Fibroblast of lung (primary cell): ENCODE results near the gene PDSS2. TPM values are rescaled to one million over a fixed set of nuclear protein-coding genes. Genes with fewer than 3 reads are reported as not detected.

Experiments used
- DNase-seq, 2 donors: peaks; one replicate each; pipeline versions ENCODE4 v3.0.0 to v3.0.0-alpha.2; 2010; ENCODE audit warnings: low read depth in 2 of 2
- H2AFZ ChIP-seq: 2 replicates; pipeline ENCODE4 v1.5.1; 2012; ENCODE audit warnings: low read length, control low read depth, inconsistent platforms
- H3K27ac ChIP-seq: 2 replicates; pipeline ENCODE4 v1.5.1; 2011; ENCODE audit warnings: low read length, control low read depth; ENCODE audit not compliant: insufficient read depth
- H3K27me3 ChIP-seq: 2 replicates; pipeline ENCODE4 v1.5.1; 2011; ENCODE audit warnings: mild to moderate bottlenecking, low read length; ENCODE audit not compliant: control insufficient read depth, insufficient read depth
- H3K36me3 ChIP-seq: 2 replicates; pipeline ENCODE4 v1.5.1; 2011; ENCODE audit warnings: low read length; ENCODE audit not compliant: control insufficient read depth, insufficient read depth
- H3K4me1 ChIP-seq: 2 replicates; pipeline ENCODE4 v1.5.1; 2011; ENCODE audit warnings: low read length; ENCODE audit not compliant: control insufficient read depth, insufficient read depth; ENCODE audit errors: extremely low read depth
- H3K4me2 ChIP-seq: 2 replicates; pipeline ENCODE4 v1.5.1; 2011; ENCODE audit warnings: low read length, control low read depth; ENCODE audit not compliant: insufficient read depth; ENCODE audit errors: extremely low read depth
- H3K4me3 ChIP-seq, 4 experiments: fragments of 200-600 bp in 1 of 4; sonication (generic) in 1 of 4; replicated peaks in 1 of 4; 2 replicates each; pipeline ENCODE4 v1.5.1; 2011 to 2016; ENCODE audit warnings: low read length in 4 of 4, low read depth in 3 of 4, mild to moderate bottlenecking in 3 of 4, control low read depth in 2 of 4, inconsistent platforms in 1 of 4, mixed read lengths in 1 of 4; ENCODE audit not compliant: insufficient read depth in 1 of 4; ENCODE audit errors: control extremely low read depth in 1 of 4
- H3K79me2 ChIP-seq: 2 replicates; pipeline ENCODE4 v1.5.1; 2012; ENCODE audit warnings: mild to moderate bottlenecking, low read length, inconsistent platforms; ENCODE audit not compliant: control insufficient read depth, insufficient read depth
- H3K9ac ChIP-seq: 2 replicates; pipeline ENCODE4 v1.5.1; 2011; ENCODE audit warnings: mild to moderate bottlenecking, low read length, control low read depth; ENCODE audit not compliant: insufficient read depth
- H3K9me3 ChIP-seq: 2 replicates; pipeline ENCODE4 v1.5.1; 2012; ENCODE audit warnings: low read depth, low read length; ENCODE audit not compliant: control insufficient read depth, insufficient read depth
- H4K20me1 ChIP-seq: 2 replicates; pipeline ENCODE4 v1.5.1; 2011; ENCODE audit warnings: low read length; ENCODE audit not compliant: control insufficient read depth, insufficient read depth; ENCODE audit errors: extremely low read depth
- CTCF ChIP-seq, 2 donors: IDR thresholded peaks in 1 of 2; conservative IDR thresholded peaks in 1 of 2; 1 replicate in 1 of 2; 2 replicates in 1 of 2; pipeline ENCODE4 v1.5.1; 2011 to 2012; ENCODE audit warnings: low read length in 2 of 2, control low read depth in 1 of 2, inconsistent platforms in 1 of 2, low read depth in 1 of 2, mild to moderate bottlenecking in 1 of 2
- EZH2 ChIP-seq: IDR thresholded peaks from 2 replicates; pipeline ENCODE4 v1.5.1; 2012; ENCODE audit warnings: low read length, control low read depth, mild to moderate bottlenecking; ENCODE audit errors: missing control alignments
- polyA plus RNA-seq, 2 donors: library from polyadenylated mRNA; depleted of rRNA in 1 of 2; stranded (reverse) in 1 of 2; unstranded in 1 of 2; fragments of >200 nt; gene quantifications; 2 replicates each; pipeline ENCODE4 v1.2.1, GENCODE V29; 2011 to 2012; ENCODE audit warnings: missing spikeins in 1 of 2
- total RNA-seq: library from RNA; depleted of rRNA; stranded (reverse); fragments of >200 nt; gene quantifications from 2 replicates; pipeline ENCODE4 v1.2.1, GENCODE V29; 2014

The PDSS2 gene
- total and polyA plus RNA-seq, 2 donors (not counting 1 experiment from before 2014, with no cell fraction given): 12.1 to 13.8 TPM

- no peak for DNase-seq
- no peaks in the 10 kb centered on the region for H3K79me2 ChIP-seq
- H3K9me3 ChIP-seq: no peaks in the 10 kb centered on the region
- no peak overlapping the region for H3K27ac ChIP-seq
- no peak overlapping the region for H3K4me2 ChIP-seq
- H3K4me1 ChIP-seq: no peaks in the 10 kb centered on the region
- H4K20me1 ChIP-seq: no peaks in the 10 kb centered on the region
- no peak overlapping the region for H2AFZ ChIP-seq
- no peak overlapping the region for H3K9ac ChIP-seq
- H3K27me3 ChIP-seq: no peaks in the 10 kb centered on the region
- TF ChIP-seq EZH2 (no peak), CTCF (conservative IDR thresholded peaks at IDR 0.05 in 1 of 2, IDR thresholded peaks at IDR 0.05 in 1 of 2; ENCODE audit: low read depth in 1 of 2, low read length in 2 of 2) (no peak)
- no peaks in the 10 kb centered on the region for H3K36me3 ChIP-seq
- H3K4me3 ChIP-seq: no peak overlapping the region
Measured at GRCh38 chr6:107123501-107123900, 335.9 kb downstream of the PDSS2 start.

GRCh38 chr6:107122748-107123147, 336.6 kb downstream of the PDSS2 start:
- Histone ChIP-seq H3K79me2 (no peaks in the 10 kb centered on the region), H3K9me3 (no peaks in the 10 kb centered on the region), H3K4me1 (no peaks in the 10 kb centered on the region), H3K4me3 (no peak overlapping the region), H4K20me1 (no peaks in the 10 kb centered on the region), H3K9ac (no peak overlapping the region), H3K36me3 (no peaks in the 10 kb centered on the region), H3K27me3 (no peaks in the 10 kb centered on the region), H2AFZ (no peak overlapping the region), H3K4me2 (no peak overlapping the region), H3K27ac (no peak overlapping the region)
- TF ChIP-seq EZH2 (no peak), CTCF (conservative IDR thresholded peaks at IDR 0.05 in 1 of 2, IDR thresholded peaks at IDR 0.05 in 1 of 2; ENCODE audit: low read depth in 1 of 2, low read length in 2 of 2) (no peak)
- no peak for DNase-seq

- no peak overlapping the region for H3K4me3 ChIP-seq
- no peaks in the 10 kb centered on the region for H3K27me3 ChIP-seq
- H3K79me2 ChIP-seq: no peaks in the 10 kb centered on the region
- H2AFZ ChIP-seq: no peak overlapping the region
- H3K36me3 ChIP-seq: no peaks in the 10 kb centered on the region
- no peak overlapping the region for H3K4me2 ChIP-seq
- H3K4me1 ChIP-seq: no peaks in the 10 kb centered on the region
- H4K20me1 ChIP-seq: no peaks in the 10 kb centered on the region
- no peak overlapping the region for H3K27ac ChIP-seq
- no peak overlapping the region for H3K9ac ChIP-seq
- no peak for DNase-seq
- TF ChIP-seq CTCF (conservative IDR thresholded peaks at IDR 0.05 in 1 of 2, IDR thresholded peaks at IDR 0.05 in 1 of 2; ENCODE audit: low read depth in 1 of 2, low read length in 2 of 2) (no peak), EZH2 (no peak)
- H3K9me3 ChIP-seq: no peaks in the 10 kb centered on the region
Measured at GRCh38 chr6:107121964-107122495, 337.3 kb downstream of the PDSS2 start.
